ENCODE data around the gene CDH13. TPM values are rescaled to one million over a fixed set of nuclear protein-coding genes. Genes with fewer than 3 reads are reported as not detected.

The CDH13 gene
- total RNA-seq, 1 donor from 2014 or later = 81.1 TPM

DNA sequence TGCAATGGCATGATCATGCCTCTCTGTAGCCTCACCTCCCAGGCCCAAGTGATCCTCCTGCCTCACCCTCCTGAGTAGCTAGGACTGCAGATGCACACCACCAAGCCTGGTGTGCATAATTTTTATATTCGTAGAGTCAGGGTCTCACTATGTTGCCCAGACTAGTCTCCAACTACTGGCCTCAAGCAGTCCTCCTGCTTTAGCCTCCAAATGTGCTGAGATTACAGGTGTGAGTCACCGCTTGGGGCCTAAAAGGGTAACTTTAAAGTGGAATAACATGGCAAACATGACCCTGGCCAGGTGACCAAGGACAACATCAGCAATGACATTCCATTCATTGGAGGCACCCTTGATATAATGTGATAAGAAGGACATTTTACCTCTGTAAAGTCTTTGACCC is 1207.2 kb downstream of the CDH13 start:
- Mint-ChIP-seq H3K36me3 (ENCODE audit: unreplicated experiment) (peaks cover 5% of the 10 kb centered on the region), H3K4me3 (ENCODE audit: unreplicated experiment) (no peak overlapping the region), H3K4me1 (ENCODE audit: low read depth, unreplicated experiment) (peaks cover 9% of the 10 kb centered on the region), H3K9me3 (ENCODE audit: unreplicated experiment) (peaks cover 2% of the 10 kb centered on the region), H3K27ac (ENCODE audit: unreplicated experiment) (no peak overlapping the region), H3K27me3 (ENCODE audit: unreplicated experiment) (peaks cover 6% of the 10 kb centered on the region)
- no peak for DNase-seq
- TF ChIP-seq, protein P1, sequence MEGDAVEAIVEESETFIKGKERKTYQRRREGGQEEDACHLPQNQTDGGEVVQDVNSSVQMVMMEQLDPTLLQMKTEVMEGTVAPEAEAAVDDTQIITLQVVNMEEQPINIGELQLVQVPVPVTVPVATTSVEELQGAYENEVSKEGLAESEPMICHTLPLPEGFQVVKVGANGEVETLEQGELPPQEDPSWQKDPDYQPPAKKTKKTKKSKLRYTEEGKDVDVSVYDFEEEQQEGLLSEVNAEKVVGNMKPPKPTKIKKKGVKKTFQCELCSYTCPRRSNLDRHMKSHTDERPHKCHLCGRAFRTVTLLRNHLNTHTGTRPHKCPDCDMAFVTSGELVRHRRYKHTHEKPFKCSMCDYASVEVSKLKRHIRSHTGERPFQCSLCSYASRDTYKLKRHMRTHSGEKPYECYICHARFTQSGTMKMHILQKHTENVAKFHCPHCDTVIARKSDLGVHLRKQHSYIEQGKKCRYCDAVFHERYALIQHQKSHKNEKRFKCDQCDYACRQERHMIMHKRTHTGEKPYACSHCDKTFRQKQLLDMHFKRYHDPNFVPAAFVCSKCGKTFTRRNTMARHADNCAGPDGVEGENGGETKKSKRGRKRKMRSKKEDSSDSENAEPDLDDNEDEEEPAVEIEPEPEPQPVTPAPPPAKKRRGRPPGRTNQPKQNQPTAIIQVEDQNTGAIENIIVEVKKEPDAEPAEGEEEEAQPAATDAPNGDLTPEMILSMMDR (IDR thresholded peaks at IDR 0.05; ENCODE audit: partially characterized antibody, unreplicated experiment) = no peak

DNA sequence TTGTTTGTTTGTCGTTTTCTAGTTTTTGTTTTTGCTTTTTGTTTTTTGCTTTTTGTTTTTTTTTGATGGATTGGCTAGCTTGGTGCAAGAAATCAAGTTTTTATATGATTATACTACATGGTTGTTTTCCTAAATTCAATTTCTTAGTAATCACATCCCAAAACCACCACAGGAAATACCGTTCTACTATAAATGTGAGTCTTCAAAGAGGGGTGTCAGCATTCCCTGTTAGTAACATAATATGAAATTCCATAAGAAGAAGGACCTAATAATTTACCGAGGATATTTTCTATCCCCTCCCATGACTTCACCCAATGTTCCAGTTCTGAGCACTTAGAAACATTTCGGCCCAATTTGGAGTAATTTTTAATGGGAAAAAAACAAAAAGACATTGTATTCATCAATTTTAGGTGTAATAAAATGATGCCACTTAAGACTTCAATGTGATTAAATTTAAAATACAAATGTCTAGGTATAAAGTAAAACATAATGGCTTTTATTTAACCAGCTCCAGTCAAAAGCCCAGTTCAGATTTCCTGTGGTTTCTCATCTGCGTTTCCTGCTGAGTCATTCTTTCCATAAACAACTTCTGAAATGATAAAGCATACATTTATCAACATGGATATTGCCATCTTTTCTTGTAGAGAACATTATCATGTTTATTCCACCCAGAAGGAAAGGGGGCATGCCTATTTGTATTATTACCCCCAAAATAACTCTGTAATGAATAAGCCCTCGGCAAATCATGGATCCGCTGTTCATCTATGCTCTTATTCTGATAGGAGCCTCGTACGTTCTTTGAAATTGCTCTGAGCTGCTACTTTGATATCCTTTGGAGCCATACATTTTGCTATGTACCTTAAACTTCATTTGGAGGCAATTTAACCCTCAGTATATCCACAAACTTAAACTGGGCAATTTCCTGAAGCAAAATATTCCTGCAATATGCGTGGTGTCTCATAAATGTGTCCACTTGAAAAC is 1209.1 kb downstream of the CDH13 start:
- TF ChIP-seq, protein P1 (IDR thresholded peaks at IDR 0.05; ENCODE audit: partially characterized antibody, unreplicated experiment) = no peak
- H3K27me3 Mint-ChIP-seq (ENCODE audit: unreplicated experiment) = peaks cover 3% of the 10 kb centered on the region
- H3K36me3 Mint-ChIP-seq (ENCODE audit: unreplicated experiment) = peaks cover 5% of the 10 kb centered on the region
- H3K4me1 Mint-ChIP-seq (ENCODE audit: low read depth, unreplicated experiment) = peaks cover 9% of the 10 kb centered on the region
- peaks cover 2% of the 10 kb centered on the region for H3K9me3 Mint-ChIP-seq (ENCODE audit: unreplicated experiment)
- no peak for DNase-seq
- no peak overlapping the region for H3K27ac Mint-ChIP-seq (ENCODE audit: unreplicated experiment)
- H3K4me3 Mint-ChIP-seq (ENCODE audit: unreplicated experiment) = no peak overlapping the region

DNA sequence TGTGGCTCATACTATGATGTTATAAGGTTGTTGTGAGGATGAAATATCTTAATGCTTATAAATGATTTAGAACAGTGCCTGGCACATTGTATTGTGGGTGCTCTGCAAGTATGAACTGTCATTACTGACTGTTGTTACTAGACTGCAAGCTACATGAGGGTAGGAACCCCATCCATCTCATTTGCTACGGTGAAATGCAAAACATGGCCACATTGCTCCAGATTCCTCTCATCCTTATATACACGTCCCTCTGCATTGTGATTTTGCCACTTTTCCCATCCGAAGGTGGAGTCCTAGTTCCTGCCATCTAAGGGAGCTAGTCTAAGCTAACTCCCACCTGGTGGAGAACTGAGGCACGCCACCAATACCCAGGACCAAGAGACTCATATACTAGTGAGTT is 1210.8 kb downstream of the CDH13 start:
- H3K4me3 Mint-ChIP-seq (ENCODE audit: unreplicated experiment) = no peak overlapping the region
- no peak for DNase-seq
- TF ChIP-seq, protein P1 (IDR thresholded peaks at IDR 0.05; ENCODE audit: partially characterized antibody, unreplicated experiment) = no peak
- no peaks in the 10 kb centered on the region for H3K27me3 Mint-ChIP-seq (ENCODE audit: unreplicated experiment)
- H3K36me3 Mint-ChIP-seq (ENCODE audit: unreplicated experiment) = peaks cover 3% of the 10 kb centered on the region
- H3K4me1 Mint-ChIP-seq (ENCODE audit: low read depth, unreplicated experiment) = peaks cover 1% of the 10 kb centered on the region
- peaks cover 2% of the 10 kb centered on the region for H3K9me3 Mint-ChIP-seq (ENCODE audit: unreplicated experiment)
- H3K27ac Mint-ChIP-seq (ENCODE audit: unreplicated experiment) = no peak overlapping the region

DNA sequence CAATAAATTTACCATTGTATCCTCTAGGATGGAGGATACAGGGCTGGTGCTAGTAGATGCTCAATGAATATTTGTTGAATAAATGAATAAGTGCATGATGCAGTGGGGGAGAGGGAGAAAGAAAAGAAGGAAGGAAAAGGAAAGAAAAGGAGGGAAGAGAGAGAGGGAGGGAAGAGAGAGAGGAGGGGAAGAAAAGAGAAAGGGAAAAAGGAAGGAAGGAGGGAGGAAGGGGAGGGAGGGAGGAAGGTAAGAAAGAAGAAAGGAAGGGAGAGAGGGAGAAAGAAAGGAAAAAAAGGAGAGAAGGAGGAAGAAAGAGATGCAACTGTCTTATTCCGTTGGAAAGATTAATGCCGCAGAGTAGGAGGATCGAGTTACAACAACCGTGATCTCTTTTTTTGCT is 1211.4 kb downstream of the CDH13 start:
- Mint-ChIP-seq H3K27ac (ENCODE audit: unreplicated experiment) (no peak overlapping the region), H3K9me3 (ENCODE audit: unreplicated experiment) (peaks cover under 1% of the 10 kb centered on the region), H3K4me3 (ENCODE audit: unreplicated experiment) (no peak overlapping the region), H3K36me3 (ENCODE audit: unreplicated experiment) (no peaks in the 10 kb centered on the region), H3K27me3 (ENCODE audit: unreplicated experiment) (no peaks in the 10 kb centered on the region), H3K4me1 (ENCODE audit: low read depth, unreplicated experiment) (peaks cover 5% of the 10 kb centered on the region)
- DNase-seq = no peak
- TF ChIP-seq, protein P1 (IDR thresholded peaks at IDR 0.05; ENCODE audit: partially characterized antibody, unreplicated experiment) = no peak

DNA sequence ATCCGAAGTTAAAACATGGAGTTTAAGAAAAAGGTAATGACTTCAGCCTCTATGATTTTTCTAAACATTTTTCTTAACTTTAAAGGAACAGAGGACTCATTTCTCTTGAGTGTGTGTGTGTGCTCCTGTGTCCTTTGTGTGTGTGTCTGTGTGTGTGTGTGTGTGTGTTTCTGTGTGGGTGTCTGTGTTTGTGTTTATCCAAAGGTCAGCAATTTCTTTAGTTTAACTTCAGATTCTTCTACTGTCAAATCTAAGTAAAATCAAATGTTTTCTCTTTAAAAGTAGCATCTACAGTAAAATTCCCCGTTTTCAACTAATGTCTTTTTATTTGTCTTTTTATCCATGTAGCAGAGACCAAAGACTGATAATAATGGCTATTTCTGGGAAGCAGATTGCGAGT is 1212.8 kb downstream of the CDH13 start:
- H3K4me1 Mint-ChIP-seq (ENCODE audit: low read depth, unreplicated experiment) = peaks cover 5% of the 10 kb centered on the region
- H3K27ac Mint-ChIP-seq (ENCODE audit: unreplicated experiment) = no peak overlapping the region
- no peak overlapping the region for H3K4me3 Mint-ChIP-seq (ENCODE audit: unreplicated experiment)
- TF ChIP-seq, protein P1 (IDR thresholded peaks at IDR 0.05; ENCODE audit: partially characterized antibody, unreplicated experiment) = no peak
- H3K36me3 Mint-ChIP-seq (ENCODE audit: unreplicated experiment) = no peaks in the 10 kb centered on the region
- DNase-seq = no peak
- H3K9me3 Mint-ChIP-seq (ENCODE audit: unreplicated experiment) = no peaks in the 10 kb centered on the region
- no peaks in the 10 kb centered on the region for H3K27me3 Mint-ChIP-seq (ENCODE audit: unreplicated experiment)
